H7 (cell line): ENCODE data around the gene MSANTD2. TPM values are rescaled to one million over a fixed set of nuclear protein-coding genes. Genes with fewer than 3 reads are reported as not detected.

Experiments
- DNase-seq: peaks from one replicate; pipeline ENCODE4 v3.0.0; 2012
- H3K27me3 ChIP-seq: 2 replicates; pipeline ENCODE4 v1.6.0; 2011; ENCODE audit warnings: mild to moderate bottlenecking, low read length; ENCODE audit not compliant: control insufficient read depth, insufficient read depth
- H3K36me3 ChIP-seq: replicated peaks from 2 replicates; pipeline ENCODE4 v1.5.1; 2011; ENCODE audit warnings: low read length; ENCODE audit not compliant: control insufficient read depth, insufficient read depth
- H3K4me3 ChIP-seq: 2 replicates; pipeline ENCODE4 v1.5.1; 2011; ENCODE audit warnings: low read depth, mild to moderate bottlenecking, control low read depth, low read length, moderate library complexity; ENCODE audit not compliant: insufficient read depth
- total RNA-seq: library from RNA; depleted of rRNA; stranded (reverse); fragments of >200 nt; shearing (Covaris generic); gene quantifications from 2 replicates; pipeline ENCODE4 v1.2.3, GENCODE V29; 2014

Gene MSANTD2
- total RNA-seq, 1 experiment from 2014 or later = 18.3 TPM

DNA sequence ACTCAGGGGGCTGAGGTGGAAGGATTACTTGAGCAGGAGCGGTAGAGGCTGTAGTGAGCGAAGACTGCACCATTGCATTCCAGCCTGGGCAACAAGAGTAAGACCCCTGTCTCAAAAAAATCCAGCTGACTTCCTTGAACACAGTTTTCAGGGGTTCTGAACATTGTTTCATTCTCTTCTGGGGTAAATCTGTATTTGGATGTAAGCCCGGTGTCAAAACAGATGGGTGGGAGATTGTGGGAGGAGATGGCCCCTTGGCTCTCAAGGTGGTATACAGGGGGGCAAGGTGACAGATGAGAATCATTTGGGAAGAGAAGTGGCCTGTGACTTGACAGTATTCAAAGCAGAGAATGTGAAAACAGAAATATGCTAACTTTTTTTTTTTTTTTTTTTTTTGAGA lies 42.9 kb downstream of the MSANTD2 start:
- DNase-seq = no peak
- Histone ChIP-seq H3K4me3 (no peak overlapping the region), H3K36me3 (no peaks in the 10 kb centered on the region), H3K27me3 (peaks cover 98% of the 10 kb centered on the region)

DNA sequence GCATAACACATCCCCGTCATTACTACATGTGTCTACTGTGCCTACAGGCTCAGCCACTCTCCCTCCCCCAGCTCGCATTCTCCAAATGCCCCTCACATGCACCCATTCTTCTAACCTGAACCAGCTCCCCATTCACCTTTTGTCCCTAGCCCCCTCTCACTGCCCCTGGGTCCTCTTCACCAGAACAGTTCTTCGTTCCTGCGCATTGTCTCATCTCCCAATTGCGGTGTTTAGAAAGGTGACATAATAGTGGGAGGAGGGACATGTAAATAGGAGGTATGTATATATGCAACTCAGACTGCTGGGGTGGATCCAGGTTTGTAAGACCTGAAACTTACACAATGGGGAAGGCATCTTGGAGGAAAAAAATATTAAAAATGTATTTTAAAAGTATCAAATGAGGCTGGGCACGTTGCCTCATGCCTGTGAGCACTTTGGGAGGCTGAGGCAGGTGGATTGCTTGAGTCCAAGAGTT lies 43.4 kb downstream of the MSANTD2 start:
- DNase-seq = peak; percentile 39
- no peak overlapping the region for H3K4me3 ChIP-seq
- H3K27me3 ChIP-seq = peaks cover 99% of the 10 kb centered on the region
- H3K36me3 ChIP-seq = no peaks in the 10 kb centered on the region

DNA sequence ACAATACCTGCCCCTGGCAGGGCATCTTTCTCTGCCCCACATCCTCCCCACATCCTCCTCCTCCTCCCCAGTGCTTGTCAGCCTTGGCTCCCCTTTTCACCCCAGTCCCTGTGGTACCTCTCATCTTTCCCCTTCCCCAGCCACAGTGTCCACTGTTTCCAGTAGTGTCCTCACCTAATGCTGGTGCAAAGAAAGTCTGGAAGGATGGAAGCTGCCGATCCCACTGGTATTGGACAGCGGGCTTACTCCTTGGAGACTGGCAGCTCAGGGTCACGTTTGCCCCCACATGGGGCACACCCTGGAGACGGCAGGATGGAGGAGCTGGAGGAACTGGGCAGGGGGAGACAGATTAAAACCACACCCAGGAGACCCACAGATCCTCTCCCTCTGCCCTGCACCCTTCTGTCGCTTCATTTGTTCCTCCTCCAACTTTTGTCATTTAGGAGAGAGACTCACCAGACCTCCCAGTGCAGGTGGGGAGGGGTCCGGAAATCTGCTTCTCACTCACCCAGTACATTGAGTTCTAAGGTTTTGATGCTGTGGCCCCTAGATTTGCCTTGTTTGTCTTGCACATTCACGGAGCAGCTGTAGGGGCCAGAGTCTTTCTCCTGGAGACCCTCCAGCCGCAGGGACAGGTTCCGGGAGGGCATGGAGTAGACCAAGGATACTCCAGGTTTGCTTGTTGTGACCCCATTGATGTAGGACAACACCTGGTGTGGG lies 44.0 kb downstream of the MSANTD2 start:
- peaks cover 99% of the 10 kb centered on the region for H3K27me3 ChIP-seq
- H3K4me3 ChIP-seq = no peak overlapping the region
- no peak for DNase-seq
- H3K36me3 ChIP-seq = no peaks in the 10 kb centered on the region

DNA sequence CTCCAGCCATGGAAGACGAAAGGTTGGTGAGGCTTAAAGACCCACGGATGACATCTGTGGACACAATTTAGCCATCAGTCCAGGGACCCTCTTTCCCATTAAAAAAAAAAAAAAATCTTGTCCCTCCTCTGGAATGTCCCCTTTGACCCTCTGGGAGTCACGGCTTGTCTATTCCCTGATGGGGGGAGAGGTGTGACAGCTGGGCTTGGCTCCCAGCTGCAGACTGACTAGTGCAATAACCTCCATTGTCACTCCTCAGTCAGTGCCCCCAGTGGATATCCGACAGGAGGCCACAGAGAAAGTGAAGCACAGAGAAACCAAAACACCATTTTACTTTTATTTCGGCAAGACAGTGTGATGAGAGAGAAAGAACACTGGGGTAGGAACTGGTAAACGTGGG lies 45.5 kb downstream of the MSANTD2 start:
- no peaks in the 10 kb centered on the region for H3K36me3 ChIP-seq
- H3K27me3 ChIP-seq = peaks cover 99% of the 10 kb centered on the region
- H3K4me3 ChIP-seq = no peak overlapping the region
- no peak for DNase-seq

DNA sequence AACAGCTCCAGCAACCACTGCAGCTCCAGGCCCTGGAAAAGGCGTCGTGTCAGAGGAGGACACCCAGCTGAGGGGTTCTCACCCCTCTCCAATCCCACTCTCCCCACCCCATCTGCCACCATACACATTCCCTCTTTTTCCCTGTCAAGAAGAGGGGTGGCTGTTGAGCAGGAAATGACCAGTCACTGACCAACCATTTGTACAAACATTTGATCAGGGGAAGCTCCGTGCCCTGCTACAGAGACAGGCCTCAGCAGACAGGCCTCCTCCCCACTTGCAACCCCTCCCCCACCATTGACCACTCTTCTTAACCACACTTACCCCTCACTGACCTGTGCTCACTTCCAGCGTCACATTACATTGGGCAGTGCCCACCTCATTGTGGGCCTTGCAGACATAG lies 45.9 kb downstream of the MSANTD2 start:
- H3K36me3 ChIP-seq = no peaks in the 10 kb centered on the region

DNA sequence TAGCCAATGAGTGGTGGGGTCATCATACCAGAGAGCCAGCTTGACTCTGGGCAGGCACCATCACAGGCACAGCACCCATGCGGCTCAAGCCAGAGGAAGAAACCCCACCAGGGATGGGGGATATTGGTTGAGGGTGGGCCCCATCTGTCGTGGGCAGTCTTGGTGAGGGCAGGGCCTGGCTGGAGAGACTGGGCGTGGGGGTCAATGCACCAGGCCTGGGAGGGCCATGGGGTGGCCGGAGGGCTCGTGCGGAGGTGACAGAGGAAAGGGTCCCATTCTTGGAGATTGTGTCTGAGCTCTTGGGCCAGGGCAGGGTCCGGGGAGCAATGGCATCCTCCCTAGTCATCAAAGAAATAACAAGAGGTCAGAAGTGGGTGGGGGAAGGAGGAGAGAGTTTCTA lies 46.6 kb downstream of the MSANTD2 start:
- no peak overlapping the region for H3K4me3 ChIP-seq
- H3K36me3 ChIP-seq = no peaks in the 10 kb centered on the region
- DNase-seq = peak; percentile 26
- H3K27me3 ChIP-seq = peaks cover 99% of the 10 kb centered on the region

More for the DNA sequence above, 45.9 kb downstream of the MSANTD2 start:
- Histone ChIP-seq H3K27me3 (peaks cover 99% of the 10 kb centered on the region), H3K4me3 (no peak overlapping the region)
- DNase-seq = peak; percentile 23

DNA sequence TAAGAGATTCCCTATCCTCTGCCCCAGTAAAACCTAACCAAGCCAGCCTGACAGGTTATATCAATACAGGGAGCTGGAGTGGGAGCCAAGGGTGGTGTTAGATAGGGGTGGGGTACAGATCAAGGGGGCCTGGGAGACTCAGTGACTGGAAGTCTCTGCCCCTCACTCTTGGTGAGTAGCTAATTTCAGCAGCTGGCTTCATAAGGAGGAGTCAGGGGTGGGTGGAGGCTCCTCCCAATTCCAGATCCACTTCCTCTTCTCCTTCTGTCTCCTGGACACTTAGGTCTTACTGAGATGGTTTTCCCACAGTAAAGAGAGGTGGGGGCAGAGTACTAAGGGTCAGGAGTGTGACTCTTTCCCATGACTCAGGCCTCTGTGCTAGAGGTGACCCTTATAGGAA lies 47.0 kb downstream of the MSANTD2 start:
- Histone ChIP-seq H3K4me3 (no peak overlapping the region), H3K27me3 (peaks cover 99% of the 10 kb centered on the region), H3K36me3 (no peaks in the 10 kb centered on the region)
- DNase-seq = peak; percentile 49

DNA sequence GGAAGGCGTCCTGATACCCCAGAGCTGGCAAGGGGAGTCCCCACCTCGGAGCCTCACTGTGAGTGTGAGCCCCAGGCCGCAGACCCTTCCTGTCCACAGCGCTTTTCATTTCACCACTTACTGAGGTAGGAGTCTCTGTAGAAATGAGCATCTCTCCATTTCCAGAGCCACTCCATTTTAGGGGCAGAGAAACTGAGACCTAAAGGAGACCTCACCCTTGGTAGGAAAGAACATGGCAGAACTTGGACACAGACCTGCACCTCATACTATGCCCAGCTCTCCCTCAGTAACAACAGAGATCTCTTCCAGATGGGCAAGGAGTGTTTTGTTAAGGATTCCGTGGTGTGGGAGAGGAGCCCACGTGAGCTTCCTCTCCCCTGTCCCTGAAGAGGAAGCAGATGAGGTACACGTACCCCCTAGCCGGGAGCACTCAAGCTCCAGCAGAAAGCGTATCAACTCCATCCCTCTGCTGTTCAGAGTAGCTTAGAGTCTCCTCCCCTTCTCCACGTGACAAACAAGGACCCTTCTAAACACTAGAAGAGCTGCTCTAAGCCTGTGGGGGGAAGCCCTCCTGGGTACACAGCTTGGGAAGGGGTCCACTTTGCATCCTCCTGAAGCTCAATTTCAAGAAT lies 47.6 kb downstream of the MSANTD2 start:
- Histone ChIP-seq H3K27me3 (peaks cover 99% of the 10 kb centered on the region), H3K4me3 (peak overlapping the region; percentile 37), H3K36me3 (no peaks in the 10 kb centered on the region)
- DNase-seq = peak; percentile 69

DNA sequence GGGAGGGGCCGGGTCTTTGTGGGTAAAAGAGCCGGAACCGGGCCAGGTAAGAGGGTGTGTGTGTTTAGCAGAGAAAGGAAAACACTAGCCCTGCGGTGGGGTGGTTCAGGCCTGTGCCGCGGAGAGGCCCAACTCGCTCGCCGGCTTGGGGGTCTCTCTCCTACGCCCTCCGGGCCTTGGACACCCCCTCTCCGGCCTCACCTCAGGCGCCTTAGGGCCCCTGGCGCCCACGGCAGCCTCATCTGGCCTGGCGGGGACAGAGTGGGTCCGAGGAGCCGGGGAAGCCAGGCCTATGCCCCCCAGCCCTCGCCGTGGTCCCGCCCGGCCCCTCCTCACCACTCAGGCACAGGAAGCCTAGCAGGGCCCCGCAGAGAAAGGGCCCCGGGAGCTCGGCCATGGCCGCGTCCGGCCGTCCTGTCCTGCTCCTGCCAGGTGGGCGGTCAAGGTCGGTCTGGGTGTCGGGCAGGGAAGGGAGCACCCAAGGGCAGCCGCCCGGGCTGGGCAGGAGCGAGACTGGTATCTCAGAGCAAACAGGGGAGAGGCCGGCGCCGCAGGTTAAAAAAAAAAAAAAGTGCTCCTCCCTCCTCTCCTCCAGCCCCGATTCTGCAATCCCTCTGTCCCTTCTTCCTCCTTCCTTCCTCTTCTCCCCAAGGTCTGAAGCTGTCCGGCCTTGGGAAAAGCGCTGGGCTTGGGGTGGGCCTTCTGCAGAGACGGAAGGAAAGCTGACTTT lies 48.3 kb downstream of the MSANTD2 start, which contains the start of gene VSIG2:
Gene VSIG2, minus strand, starts transcription at position 515 of the 730 bp plus-strand sequence. Its CDS starts 118 bp downstream, at position 397.
- peaks cover 99% of the 10 kb centered on the region for H3K27me3 ChIP-seq
- DNase-seq = peak; percentile 81
- H3K36me3 ChIP-seq = no peaks in the 10 kb centered on the region
- peak within 1 kb of the TSS; percentile 37 for H3K4me3 ChIP-seq

DNA sequence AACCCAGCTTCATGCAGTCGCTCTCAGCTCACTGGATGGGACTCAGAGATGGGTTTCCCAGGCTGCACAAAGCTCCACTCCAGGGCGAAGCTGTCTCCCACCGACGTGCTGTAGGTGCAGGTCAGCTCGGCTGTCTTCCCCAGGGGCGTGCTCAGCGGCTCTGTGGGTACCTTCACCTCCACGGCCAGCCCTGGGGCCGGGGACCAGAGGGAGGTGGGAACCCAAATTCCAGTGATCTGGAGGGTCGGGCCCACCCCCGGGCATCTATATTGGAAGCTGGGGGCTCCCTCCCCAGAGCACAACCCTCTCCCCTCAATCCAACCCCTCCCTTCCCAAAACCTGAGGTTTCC lies 48.8 kb downstream of the MSANTD2 start:
- Histone ChIP-seq H3K36me3 (no peaks in the 10 kb centered on the region), H3K27me3 (peaks cover 94% of the 10 kb centered on the region), H3K4me3 (peak overlapping the region; percentile 37; the same call in 1 of the 2 replicates)
- peak; percentile 66 for DNase-seq

DNA sequence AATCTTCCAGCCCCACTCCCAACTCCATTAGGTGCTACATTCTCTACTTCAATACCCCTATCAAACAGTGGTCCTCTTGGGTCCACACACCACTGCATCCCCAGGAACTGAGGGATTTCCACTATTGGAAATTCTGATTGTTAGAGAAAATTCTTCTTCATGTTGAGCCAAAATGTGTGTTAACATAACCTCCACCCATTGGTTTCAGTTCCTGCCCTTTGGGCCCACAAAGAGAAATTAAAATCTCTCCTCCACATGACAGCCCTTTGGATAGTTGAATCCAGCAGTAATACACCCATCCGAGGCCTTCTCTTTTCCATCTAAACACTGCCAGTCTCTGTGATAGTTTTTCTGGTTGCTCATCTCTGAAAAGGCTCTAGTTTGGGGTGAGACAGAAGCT lies 50.3 kb downstream of the MSANTD2 start:
- Histone ChIP-seq H3K36me3 (no peaks in the 10 kb centered on the region), H3K4me3 (no peak overlapping the region), H3K27me3 (peaks cover 95% of the 10 kb centered on the region)
- no peak for DNase-seq

DNA sequence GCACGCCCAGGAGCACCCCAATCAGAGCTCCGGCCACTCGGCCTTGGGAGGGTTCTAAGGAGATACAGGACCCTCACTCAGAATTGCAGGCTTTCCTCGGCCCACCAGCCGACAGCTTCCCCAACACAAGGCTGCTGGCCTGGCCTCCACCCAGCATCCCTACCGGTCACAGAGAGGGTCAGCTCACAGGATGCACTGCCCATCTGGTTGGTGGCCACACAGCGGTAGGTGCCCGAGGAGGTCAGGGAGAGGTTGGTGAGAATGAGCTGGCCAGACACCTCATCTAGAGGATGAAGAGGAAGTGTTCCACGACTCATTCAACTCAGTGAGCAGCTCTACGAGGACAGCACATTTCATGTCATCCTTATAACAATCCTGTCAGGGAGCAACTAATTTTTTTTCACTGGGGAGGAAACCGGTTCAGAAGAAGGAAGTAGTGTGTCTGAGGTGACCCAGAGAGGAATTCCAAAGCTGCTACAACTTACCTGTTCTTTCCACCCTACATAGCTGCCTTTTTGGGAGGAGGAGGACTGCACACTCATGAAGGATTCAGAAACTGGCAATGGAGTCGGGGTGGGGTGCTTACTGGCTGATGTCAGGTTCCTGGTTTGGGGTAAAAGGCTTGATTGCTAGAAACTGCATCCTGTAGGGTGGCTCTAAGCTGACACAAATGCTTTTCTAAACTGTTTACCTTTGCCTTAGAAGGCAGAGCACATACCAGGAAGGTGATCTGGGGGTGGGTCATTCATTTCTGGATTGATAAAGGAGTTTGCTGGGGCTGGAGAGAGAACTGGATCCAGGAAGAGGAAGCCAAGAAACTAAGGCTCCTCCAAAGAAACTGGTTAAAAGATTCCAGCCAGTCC lies 51.5 kb downstream of the MSANTD2 start:
- DNase-seq = peak; percentile 22
- peaks cover 95% of the 10 kb centered on the region for H3K27me3 ChIP-seq
- no peak overlapping the region for H3K4me3 ChIP-seq
- no peaks in the 10 kb centered on the region for H3K36me3 ChIP-seq

DNA sequence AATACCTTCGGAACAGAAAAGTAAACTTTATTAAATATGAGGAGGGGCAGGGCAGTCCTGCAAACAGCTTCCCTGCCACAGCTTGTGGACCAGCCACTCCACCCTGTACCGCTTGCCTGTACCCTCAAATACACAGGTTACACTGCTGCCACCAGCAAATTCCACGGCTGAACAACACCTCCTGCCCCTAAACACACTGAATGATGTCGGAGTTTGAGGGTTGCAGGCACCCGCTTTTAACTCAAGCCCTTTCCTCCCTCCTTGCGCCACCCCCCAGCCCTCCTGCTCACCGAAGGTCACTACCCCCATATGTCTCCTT lies 52.1 kb downstream of the MSANTD2 start:
- no peaks in the 10 kb centered on the region for H3K36me3 ChIP-seq
- no peak overlapping the region for H3K4me3 ChIP-seq
- peaks cover 95% of the 10 kb centered on the region for H3K27me3 ChIP-seq
- DNase-seq = peak; percentile 23

DNA sequence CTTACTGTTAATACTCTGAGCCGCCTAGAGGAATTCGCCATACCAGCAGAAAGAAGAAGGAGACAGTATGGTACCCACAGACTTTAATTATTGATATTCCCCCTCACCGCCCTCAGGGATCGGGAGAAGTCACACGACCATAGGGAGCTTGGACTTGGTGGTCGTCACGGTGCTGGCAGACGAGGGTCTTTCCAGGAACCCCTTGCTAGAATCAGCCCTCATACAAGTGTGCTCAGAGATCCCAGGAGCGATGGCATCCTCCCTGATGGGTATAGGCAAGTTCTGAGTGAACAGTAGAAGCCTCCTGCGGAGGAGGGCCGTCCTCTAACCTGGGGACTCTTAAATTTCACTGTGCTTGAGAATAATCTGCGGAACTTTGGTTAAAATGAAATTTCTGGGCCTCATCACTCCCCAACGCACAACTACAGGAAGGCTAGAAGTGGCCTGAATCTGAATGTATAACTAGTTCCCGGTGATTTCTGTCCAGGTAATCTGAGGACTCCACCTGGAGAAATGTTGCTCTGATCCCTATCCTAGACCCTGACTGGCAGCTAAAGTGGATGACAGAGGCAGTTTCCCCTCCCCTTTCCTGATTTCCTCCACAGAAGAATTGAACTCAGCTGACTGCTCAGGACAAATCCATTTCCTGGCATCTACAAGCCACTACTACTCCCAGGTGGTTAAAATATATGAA lies 52.7 kb downstream of the MSANTD2 start:
- H3K36me3 ChIP-seq = no peaks in the 10 kb centered on the region
- peak overlapping the region; percentile 37 for H3K4me3 ChIP-seq
- DNase-seq = peak; percentile 63
- peaks cover 95% of the 10 kb centered on the region for H3K27me3 ChIP-seq
